Stimulated activated CD8-positive, alpha-beta memory T cell treated with anti-CD3 and anti-CD28 coated beads, Interleukin-12 subunit alpha, Interleukin-12 subunit beta, amount 100 ng/mL, for 24 hours (primary cell): ENCODE results near the gene ELF3.
A peak's percentile ranks its signal among the peaks of the same experiment; 100 is the strongest.
"Not testable (repeated sequence)": the region's sequence is repeated elsewhere in the genome, so short reads cannot be mapped to it uniquely, and the experiment has no call there.

Source experiments
- DNase-seq: peaks from one replicate; pipeline ENCODE4 v3.0.0-alpha.2; 2020; ENCODE audit errors: extremely low read depth

The ELF3 gene

GRCh38 chr1:202007805-202008489, 2.4 kb upstream of the ELF3 start:
- DNase-seq: no peak

DNA sequence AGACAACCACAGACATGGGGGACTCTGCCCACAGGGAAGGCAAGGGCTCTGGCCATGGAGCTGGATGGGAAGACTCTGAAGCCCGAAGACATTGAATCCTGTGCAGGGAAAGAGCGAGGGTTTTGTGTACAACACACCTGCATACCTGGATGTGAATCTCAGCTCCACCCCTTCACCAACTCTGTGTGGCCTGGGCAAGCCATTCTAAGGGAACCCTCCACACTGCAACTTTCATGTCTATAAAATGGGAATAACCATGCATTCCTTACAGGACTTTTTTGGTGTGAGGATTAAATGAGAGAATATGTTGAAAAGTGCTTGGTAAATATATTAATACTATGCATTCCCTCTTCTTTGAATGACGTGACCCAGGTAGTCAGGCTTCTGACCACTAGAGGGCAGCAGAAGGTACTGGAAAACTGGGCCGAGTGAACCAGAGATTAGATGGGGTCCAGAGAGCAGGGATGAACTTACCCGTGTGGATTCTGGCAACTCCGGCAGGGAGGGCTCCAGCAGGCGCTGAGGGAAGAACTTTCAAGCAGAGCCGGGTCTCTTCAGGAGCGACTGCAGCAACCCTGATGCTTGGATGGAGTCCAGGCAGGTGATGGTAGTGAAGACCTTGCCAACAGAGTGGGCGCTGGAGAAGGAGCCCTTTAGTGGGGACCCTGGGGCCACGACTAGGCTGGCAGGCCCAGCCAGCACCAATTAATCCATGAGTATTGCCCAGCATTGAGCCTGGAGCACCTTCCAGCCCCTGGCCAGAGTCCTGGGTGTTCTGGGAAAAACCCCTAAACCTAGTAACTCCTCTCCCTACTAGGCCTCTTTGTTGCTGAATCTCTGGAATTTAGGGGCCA, 834 bp upstream of the ELF3 start:
- DNase-seq: peak; percentile 31

- DNase-seq: no peak
Measured at GRCh38 chr1:202011994-202012393, 1.6 kb downstream of the ELF3 start.

GRCh38 chr1:202012544-202013478, 2.4 kb downstream of the ELF3 start:
- no peak for DNase-seq

DNA sequence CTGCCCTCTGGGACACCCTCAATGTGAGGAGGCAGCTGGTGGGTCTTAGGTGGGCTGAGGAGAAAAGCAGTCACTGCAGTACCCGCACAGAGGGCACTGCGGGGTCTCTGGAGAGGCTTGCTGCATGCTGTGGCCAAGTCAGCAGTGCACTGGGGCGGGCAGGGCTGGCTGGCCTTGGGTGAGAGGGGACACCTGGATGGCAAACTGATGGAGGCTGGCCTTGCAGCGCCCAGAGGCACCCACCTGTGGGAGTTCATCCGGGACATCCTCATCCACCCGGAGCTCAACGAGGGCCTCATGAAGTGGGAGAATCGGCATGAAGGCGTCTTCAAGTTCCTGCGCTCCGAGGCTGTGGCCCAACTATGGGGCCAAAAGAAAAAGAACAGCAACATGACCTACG, 3.2 kb downstream of the ELF3 start:
- DNase-seq: no peak

GRCh38 chr1:202014060-202014459, 3.7 kb downstream of the ELF3 start:
- DNase-seq: no peak

GRCh38 chr1:202014915-202015661, 4.7 kb downstream of the ELF3 start:
- DNase-seq: no peak

DNA sequence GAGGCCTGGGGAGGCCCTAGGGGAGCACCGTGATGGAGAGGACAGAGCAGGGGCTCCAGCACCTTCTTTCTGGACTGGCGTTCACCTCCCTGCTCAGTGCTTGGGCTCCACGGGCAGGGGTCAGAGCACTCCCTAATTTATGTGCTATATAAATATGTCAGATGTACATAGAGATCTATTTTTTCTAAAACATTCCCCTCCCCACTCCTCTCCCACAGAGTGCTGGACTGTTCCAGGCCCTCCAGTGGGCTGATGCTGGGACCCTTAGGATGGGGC, 5.2 kb downstream of the ELF3 start:
- DNase-seq: no peak

- no peak for DNase-seq
Measured at GRCh38 chr1:202016022-202016810, 5.8 kb downstream of the ELF3 start.

DNA sequence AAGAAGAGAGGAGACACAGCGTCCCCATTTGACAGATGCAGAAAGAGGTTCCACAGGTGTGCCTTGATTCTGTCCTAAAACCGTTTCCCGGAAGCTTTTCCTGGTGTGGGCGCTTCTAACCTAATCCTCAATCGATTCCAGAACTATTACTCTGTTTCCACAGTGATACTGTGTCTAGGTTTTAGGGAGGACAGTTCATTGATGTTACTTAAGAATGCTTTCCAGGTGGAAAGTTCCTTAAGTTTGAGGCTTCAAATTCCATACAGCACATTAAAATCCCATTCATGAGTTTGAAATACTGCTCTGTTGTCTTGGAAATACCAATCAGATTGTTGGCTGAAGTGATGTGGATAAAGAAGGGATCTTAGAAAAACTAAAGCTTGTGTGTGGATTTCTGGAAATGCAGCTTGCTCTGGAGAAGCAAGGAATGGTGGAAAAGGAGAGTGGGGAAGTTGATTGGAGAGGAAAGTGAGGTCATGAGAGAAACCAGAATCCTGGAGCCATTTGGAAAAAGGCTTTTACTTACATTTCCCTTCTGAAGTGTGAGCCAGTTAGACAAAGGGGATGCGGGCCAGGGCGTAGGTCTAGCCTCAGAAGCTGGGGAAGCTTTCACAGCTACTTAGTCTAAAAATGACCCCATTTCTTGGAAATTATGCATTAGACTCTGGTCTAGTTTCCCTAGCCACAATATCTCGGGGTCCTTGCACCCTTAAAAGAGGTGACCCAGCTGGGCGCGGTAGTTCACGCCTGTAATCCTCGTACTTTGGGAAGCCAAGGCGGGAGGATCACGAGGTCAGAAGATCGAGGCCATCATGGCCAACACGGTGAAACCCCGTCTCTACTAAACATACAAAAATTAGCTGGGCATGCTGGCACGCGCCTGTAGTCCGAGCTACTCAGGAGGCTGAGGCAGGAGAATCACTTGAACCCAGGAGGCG, 6.7 kb downstream of the ELF3 start:
- no peak for DNase-seq

DNA sequence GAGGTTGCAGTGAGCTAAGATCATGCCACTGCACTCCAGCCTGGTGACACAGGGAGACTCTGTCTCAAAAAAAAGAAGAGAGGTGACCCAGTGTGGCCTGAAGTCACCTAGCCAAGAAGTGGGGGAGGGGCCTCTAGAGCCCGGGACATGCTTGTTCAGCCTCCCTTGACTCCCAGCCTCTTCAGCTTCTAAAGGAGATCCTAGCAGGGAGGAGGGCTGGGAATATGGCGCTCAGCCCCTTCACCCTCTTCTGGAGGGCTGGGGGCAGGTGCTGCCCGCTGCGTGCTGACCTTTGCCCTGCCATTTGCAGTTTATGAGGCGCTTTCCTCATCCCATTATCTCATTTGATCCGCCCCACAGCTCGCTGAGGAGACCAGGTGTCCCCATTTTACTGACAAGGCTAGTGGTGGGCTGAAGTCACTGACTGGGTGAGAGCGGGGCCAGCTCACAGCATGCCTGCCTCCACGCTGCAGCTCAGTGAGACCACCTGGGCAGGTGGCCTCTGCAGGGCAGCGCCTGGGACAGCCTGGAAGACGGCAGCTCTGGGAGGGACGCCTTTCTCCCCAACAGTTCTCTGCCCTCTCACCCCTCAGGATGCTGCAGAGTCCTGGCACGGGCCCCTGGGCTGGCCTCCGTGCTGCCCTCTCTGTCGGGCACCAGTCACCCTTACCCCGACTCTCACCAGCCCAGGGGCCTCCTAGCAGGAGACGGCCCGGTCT, 7.5 kb downstream of the ELF3 start:
- DNase-seq: no peak

DNA sequence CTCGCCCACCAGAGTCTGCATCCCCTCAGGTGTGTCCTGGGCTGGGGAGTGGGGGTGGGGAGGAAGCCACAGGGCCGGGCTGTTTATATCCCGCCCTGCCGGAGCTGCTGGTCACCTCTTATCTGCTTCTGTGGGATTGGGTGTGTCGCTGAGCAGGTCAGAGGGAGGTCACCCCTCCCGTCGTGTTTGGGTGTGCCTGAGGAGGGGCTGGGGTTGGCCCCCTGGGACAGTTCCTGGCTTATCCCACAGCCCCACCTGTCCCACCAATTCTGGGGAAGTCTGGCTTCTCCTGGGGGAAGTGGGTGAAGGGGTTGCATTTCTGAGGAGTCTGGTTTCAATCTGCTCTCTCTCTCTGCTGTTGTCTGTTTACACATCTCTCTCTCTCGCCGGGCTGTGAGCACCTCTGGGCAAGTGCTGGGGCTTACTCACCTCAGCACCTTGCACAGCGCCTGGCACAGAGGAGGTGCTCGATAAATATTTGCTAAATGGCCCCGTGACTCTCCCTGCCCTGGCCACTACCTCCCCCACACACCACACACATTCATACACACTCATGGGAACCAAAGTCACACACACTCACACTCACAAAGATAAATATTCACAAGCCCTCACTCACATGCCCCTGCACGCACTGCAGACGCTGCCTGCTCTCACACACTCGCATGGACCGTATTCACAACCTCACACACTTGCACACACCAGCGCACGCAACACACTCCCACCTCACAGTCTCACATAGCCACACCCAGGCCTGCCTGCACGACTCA, 8.3 kb downstream of the ELF3 start:
- DNase-seq: no peak

DNA sequence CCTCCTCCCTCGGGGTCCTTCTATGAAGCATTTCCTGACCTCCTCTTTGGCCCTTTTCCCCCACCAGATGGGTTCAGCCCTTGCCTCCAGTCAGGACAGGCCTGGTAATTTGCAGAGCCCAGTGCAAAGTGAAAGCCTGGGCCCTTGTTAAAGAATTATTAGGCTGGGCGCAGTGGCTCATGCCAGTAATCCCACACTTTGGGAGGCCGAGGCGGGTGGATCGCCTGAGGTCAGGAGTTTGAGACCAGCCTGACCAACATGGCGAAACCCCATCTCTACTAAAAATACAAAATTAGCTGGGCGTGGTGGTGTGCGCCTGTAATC, 8.8 kb downstream of the ELF3 start:
- not testable (repeated sequence) for DNase-seq

GRCh38 chr1:202023001-202023433, 12.6 kb downstream of the ELF3 start:
- no peak for DNase-seq

GRCh38 chr1:202029171-202029665, 18.8 kb downstream of the ELF3 start:
- no peak for DNase-seq

DNA sequence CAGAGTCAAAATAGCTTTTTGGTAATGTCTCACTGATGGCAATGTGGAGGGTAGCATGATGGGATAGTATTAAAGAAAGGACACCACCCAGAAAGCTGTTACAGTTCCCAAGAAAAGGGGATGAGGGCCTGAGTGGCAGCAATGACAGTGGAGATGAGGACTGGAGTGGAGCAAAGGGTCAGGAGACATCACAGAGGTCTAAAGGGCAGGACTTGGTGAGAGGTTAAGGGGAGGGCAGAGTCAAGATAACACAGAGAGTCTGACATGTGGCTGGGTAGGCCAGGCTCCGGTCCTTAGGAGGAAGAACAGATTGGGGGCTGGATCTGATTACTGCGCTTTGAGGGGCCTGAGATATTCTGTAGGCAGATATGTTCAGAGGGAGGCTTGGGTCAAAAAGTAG, 19.3 kb downstream of the ELF3 start:
- no peak for DNase-seq

GRCh38 chr1:202031796-202032195, 21.4 kb downstream of the ELF3 start:
- DNase-seq: no peak

GRCh38 chr1:202034149-202034682, 23.8 kb downstream of the ELF3 start:
- no peak for DNase-seq
